Activated CD8-positive, alpha-beta memory T cell treated with anti-CD3 and anti-CD28 coated beads, Interleukin-2, amount 50 U/mL, for 4 hours (primary cell): ENCODE measurements around the gene SKAP1.
"Not testable (repeated sequence)": the region's sequence is repeated elsewhere in the genome, so short reads cannot be mapped to it uniquely, and the experiment has no call there.

Experiments used
- DNase-seq: peaks from one replicate; pipeline ENCODE4 v3.0.0-alpha.2; 2020

The SKAP1 gene

GRCh38 chr17:48276776-48277175 lies 153.2 kb downstream of the SKAP1 start:
- DNase-seq: no peak

- DNase-seq: no peak
These were observed 159.1 kb downstream of the SKAP1 start for GRCh38 chr17:48270899-48271298.

- DNase-seq: no peak
These were observed 160.8 kb downstream of the SKAP1 start for GRCh38 chr17:48269209-48269608.

- no peak for DNase-seq
These were observed 166.3 kb downstream of the SKAP1 start for GRCh38 chr17:48263731-48264035.

- DNase-seq: no peak
These were observed 166.9 kb downstream of the SKAP1 start for GRCh38 chr17:48262982-48263730.

GRCh38 chr17:48261297-48261880 lies 168.6 kb downstream of the SKAP1 start:
- DNase-seq: no peak

- DNase-seq: no peak
These were observed 170.2 kb downstream of the SKAP1 start for GRCh38 chr17:48259694-48260291.

- no peak for DNase-seq
These were observed 171.7 kb downstream of the SKAP1 start for GRCh38 chr17:48258331-48258730.

- no peak for DNase-seq
These were observed 174.3 kb downstream of the SKAP1 start for GRCh38 chr17:48255759-48256158.

GRCh38 chr17:48254896-48255295 lies 175.1 kb downstream of the SKAP1 start:
- DNase-seq: no peak

- DNase-seq: no peak
These were observed 176.0 kb downstream of the SKAP1 start for GRCh38 chr17:48253975-48254374.

GRCh38 chr17:48251950-48252349 lies 178.1 kb downstream of the SKAP1 start:
- no peak for DNase-seq

GRCh38 chr17:48250949-48251348 lies 179.1 kb downstream of the SKAP1 start:
- DNase-seq: no peak

- DNase-seq: not testable (repeated sequence)
These were observed 180.0 kb downstream of the SKAP1 start for GRCh38 chr17:48250059-48250458.

GRCh38 chr17:48247603-48248002 lies 182.4 kb downstream of the SKAP1 start:
- DNase-seq: no peak

GRCh38 chr17:48247038-48247437 lies 183.0 kb downstream of the SKAP1 start:
- DNase-seq: no peak

GRCh38 chr17:48246612-48247011 lies 183.4 kb downstream of the SKAP1 start:
- no peak for DNase-seq

- not testable (repeated sequence) for DNase-seq
These were observed 184.5 kb downstream of the SKAP1 start for GRCh38 chr17:48245465-48246033.

GRCh38 chr17:48244814-48245213 lies 185.2 kb downstream of the SKAP1 start:
- no peak for DNase-seq

- no peak for DNase-seq
These were observed 185.8 kb downstream of the SKAP1 start for GRCh38 chr17:48244121-48244711.

GRCh38 chr17:48241770-48242497 lies 188.1 kb downstream of the SKAP1 start:
- no peak for DNase-seq

GRCh38 chr17:48241131-48241591 lies 188.9 kb downstream of the SKAP1 start:
- DNase-seq: no peak

- no peak for DNase-seq
These were observed 189.4 kb downstream of the SKAP1 start for GRCh38 chr17:48240562-48241130.
